Measurements from ENCODE around the gene BUB1.
"Not testable (repeated sequence)": the region's sequence is repeated elsewhere in the genome, so short reads cannot be mapped to it uniquely, and the experiment has no call there.

The BUB1 gene

DNA sequence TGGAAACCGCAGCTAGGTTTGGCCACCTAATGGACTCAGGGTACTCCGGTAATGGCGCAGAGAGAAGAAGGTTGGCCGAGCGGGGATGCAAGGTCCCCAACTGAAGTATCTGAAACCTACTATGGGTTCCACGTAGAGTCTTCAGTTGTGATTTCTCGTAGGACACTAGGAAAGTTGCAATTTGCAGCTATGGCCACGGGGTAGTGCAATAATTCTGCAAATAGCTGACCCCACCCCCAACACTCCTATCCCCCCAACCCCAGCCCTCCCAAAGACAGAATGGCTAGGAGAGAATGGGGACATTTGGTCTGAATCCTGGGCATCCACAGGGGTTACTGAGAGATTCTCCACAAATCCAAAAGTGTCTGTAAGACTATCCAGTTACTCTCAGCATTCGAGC lies 75.7 kb downstream of the BUB1 start:
- DNase-seq (ENCODE audit: low read depth) = not testable (repeated sequence)

DNA sequence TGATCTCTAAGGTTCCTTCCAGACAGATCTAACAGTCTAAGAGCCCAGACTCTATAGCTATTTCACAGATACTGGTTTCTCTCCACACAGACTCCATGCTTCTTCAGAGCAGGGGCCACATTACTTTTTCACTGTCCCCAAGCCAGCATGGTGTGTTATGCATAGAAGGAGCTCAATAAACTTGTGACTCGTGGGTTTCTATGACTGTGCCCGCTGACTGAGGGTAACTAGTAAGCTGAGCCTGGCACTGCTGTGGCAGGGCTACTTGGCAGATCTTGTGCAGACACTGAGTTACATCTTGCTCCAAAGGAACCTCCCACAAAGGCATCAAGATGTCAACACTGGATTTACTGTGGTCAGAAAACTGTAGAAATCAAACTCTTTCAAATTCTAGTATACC lies 85.9 kb downstream of the BUB1 start:
- not testable (repeated sequence) for DNase-seq (ENCODE audit: low read depth)

DNA sequence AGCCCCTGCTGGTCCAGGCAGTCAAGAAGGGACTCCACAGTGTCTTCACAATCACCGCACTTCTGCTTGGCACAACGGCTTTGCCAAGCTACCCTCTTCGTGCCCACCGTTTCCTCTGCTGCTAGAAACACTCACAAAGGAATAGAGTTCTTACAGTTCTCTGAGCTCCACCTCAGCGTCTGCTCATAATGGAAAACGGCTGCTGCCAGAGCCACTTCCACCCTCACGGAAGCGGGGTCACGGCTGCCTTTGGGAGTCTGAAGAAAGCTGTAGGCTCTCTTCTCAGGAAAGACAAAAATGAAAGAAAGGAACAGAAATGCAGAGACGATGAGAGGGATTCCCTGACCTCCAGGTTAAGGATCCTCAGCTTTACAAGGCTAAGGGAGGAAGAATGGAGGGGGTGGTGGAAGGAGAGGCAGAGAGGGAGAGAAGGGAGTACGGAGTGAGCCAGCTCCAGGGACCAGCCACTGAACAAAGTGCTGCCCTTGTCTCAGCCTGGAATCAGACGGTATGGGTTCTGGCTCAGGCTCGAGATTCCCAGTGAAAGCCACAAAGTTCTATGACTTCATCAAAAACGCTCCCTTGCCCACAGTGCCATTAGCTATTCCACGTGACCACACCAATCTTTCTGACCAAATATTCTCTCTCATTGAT lies 88.1 kb downstream of the BUB1 start:
- DNase-seq (ENCODE audit: low read depth) = not testable (repeated sequence)

DNA sequence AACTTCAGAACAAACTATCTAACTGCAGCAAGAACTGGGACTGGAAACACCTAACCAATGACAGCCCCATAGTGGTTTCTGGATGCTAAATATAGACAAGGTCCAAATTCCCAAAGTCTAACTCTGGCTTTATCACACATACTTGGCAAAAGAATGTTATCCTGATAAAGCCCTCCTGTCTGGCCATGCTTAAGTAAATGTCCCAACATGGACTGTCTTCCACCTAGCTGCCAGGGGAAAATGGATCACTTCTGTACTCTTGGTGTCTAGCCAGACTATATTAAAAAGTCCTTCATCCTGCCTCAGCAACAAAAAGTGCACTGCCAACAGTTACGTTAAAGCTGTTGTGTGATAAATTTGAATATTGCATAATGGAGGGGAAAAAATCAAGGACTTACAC lies 89.3 kb downstream of the BUB1 start:
- DNase-seq (ENCODE audit: low read depth) = not testable (repeated sequence)
